Measurements from ENCODE around the gene NOC2L. TPM values are rescaled to one million over a fixed set of nuclear protein-coding genes. Genes with fewer than 3 reads are reported as not detected.

The NOC2L gene
- total RNA-seq, 1 experiment from 2014 or later, result 130 TPM

DNA sequence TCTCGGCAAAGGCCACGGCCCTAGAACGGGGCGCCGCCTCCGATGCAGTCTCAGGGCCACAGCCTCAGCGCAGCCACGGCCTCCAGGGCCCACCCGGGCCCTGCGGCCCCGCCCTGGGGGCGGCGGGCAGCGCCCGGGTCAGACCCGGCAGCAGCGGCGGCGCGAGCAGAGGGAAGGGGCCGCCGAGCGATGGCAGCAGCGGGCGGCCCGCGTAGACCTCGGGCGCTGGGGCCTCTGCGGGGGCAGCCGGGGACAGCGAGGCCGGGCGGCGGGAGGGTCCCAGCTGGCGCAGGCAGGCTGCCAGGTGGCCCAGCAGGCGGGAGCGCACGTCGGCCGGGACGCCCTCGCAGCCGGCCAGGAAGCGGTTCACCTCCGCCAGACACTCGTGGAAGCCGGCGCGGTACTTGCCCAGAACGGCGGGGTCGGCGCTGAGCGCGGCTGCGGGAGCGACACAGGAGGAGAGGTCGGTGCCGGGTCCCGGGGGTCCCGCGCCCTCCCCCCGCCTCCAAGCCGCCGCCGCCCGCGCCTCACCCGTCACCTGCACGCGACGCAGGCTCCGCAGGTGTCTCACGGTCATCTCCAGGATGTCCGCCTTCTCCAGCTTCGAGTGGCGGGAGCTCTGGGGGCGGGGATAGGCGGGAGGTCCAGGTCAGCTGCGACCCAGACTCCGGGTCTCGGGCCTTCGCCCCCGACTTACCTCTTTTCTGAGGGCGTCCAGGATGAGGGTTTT lies 40.1 kb upstream of the NOC2L start:
- Histone ChIP-seq H2BK15ac (ENCODE audit: low read depth, low read length) (no peak overlapping the region), H3K27ac (ENCODE audit: insufficient read length, low read depth, low read length) (no peak overlapping the region), H3K23ac (ENCODE audit: insufficient read length, low read depth, low read length) (no peak overlapping the region), H3K18ac (ENCODE audit: insufficient read length, low read depth, low read length) (no peak overlapping the region), H4K5ac (ENCODE audit: insufficient read length, low read depth, low read length) (no peak overlapping the region), H4K8ac (replicated peaks; ENCODE audit: insufficient read length, low read depth, low read length) (no peak overlapping the region), H2AFZ (ENCODE audit: low read length) (no peak overlapping the region), H3K4me1 (ENCODE audit: insufficient read depth, low read length) (0 out of 2 replicates have a peak, but pooled peaks cover 1% of the 10 kb centered on the region), H3K56ac (ENCODE audit: insufficient read length, low read depth, low read length) (no peak overlapping the region), H2AK5ac (ENCODE audit: insufficient read length, low read length) (no peak overlapping the region), H3K23me2 (ENCODE audit: insufficient read length, low read depth, low read length, poor library complexity, severe bottlenecking) (peaks cover 20% of the 10 kb centered on the region), H3K79me2 (ENCODE audit: insufficient read depth, low read length) (no peaks in the 10 kb centered on the region), H2BK5ac (ENCODE audit: insufficient read length, low read length) (no peak overlapping the region), H3K79me1 (ENCODE audit: insufficient read depth, low read depth, low read length, poor library complexity, severe bottlenecking) (no peaks in the 10 kb centered on the region), H3K9me3 (ENCODE audit: control insufficient read depth, low read depth, low read length) (no peaks in the 10 kb centered on the region), H3K4ac (ENCODE audit: low read depth, low read length) (no peak overlapping the region), H2BK12ac (ENCODE audit: insufficient read length, low read depth, low read length) (no peak overlapping the region), H4K20me1 (ENCODE audit: control insufficient read depth, insufficient read depth, insufficient read length) (no peaks in the 10 kb centered on the region), H4K91ac (ENCODE audit: insufficient read length, low read depth, low read length) (no peak overlapping the region), H3K9ac (ENCODE audit: extremely low read depth, insufficient read length, low read length) (no peak overlapping the region), H3K27me3 (ENCODE audit: insufficient read depth, low read length) (peaks cover 37% of the 10 kb centered on the region; the same call in 1 of the 2 replicates), H2BK20ac (ENCODE audit: low read depth, low read length, poor library complexity, severe bottlenecking) (no peak overlapping the region), H2BK120ac (ENCODE audit: low read depth, low read length, poor library complexity, severe bottlenecking) (no peak overlapping the region), H3K14ac (ENCODE audit: insufficient read depth, low read length) (no peak overlapping the region), H3K4me2 (ENCODE audit: insufficient read depth, insufficient read length, low read length) (peak overlapping the region; percentile 17), H3T11ph (ENCODE audit: low read length) (no peak overlapping the region)
- peaks cover 5 to 18% of the 10 kb centered on the region in 2 experiments for H3K4me1 Mint-ChIP-seq
- H3K9me3 Mint-ChIP-seq, result no peaks in the 10 kb centered on the region
- no peaks in the 10 kb centered on the region for H3K36me3 Mint-ChIP-seq (ENCODE audit: insufficient read depth in 1 of 3, low read depth in 3 of 3)
- TF ChIP-seq, protein P1, sequence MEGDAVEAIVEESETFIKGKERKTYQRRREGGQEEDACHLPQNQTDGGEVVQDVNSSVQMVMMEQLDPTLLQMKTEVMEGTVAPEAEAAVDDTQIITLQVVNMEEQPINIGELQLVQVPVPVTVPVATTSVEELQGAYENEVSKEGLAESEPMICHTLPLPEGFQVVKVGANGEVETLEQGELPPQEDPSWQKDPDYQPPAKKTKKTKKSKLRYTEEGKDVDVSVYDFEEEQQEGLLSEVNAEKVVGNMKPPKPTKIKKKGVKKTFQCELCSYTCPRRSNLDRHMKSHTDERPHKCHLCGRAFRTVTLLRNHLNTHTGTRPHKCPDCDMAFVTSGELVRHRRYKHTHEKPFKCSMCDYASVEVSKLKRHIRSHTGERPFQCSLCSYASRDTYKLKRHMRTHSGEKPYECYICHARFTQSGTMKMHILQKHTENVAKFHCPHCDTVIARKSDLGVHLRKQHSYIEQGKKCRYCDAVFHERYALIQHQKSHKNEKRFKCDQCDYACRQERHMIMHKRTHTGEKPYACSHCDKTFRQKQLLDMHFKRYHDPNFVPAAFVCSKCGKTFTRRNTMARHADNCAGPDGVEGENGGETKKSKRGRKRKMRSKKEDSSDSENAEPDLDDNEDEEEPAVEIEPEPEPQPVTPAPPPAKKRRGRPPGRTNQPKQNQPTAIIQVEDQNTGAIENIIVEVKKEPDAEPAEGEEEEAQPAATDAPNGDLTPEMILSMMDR (conservative IDR thresholded peaks at IDR 0.05), result no peak
- peak; percentile 56 for DNase-seq
- peak overlapping the region in 1 of 2 experiments; percentile 68; a peak in 3 of 5 replicates for H3K4me3 Mint-ChIP-seq
- H3K27me3 Mint-ChIP-seq (ENCODE audit: low read depth), result peaks cover 79% of the 10 kb centered on the region
- H3K27ac Mint-ChIP-seq, result no peak overlapping the region
- WGBS (ENCODE audit: extremely low coverage, insufficient read length, low lambda C conversion rate), result no CpG with 5 or more reads among the region's 86 CpGs

All from H9 (cell line).